IPS-18c (cell line): ENCODE results near the gene SLC9A6.
"Not testable (repeated sequence)": the region's sequence is repeated elsewhere in the genome, so short reads cannot be mapped to it uniquely, and the experiment has no call there.

Source experiments
- H3K4me3 ChIP-seq: 2 replicates; pipeline ENCODE4 v1.7.0; 2013; ENCODE audit warnings: low read depth, mild to moderate bottlenecking, low read length, moderate library complexity; ENCODE audit not compliant: insufficient read depth
- H3K9me3 ChIP-seq: one replicate; pipeline ENCODE4 v1.6.1; 2013; ENCODE audit warnings: mild to moderate bottlenecking, low read length, moderate library complexity; ENCODE audit not compliant: control insufficient read depth, insufficient read depth

The SLC9A6 gene

GRCh38 chrX:136091898-136092297 is 106.7 kb downstream of the SLC9A6 start:
- H3K9me3 ChIP-seq, H3K4me3 ChIP-seq: not testable (repeated sequence)

- Histone ChIP-seq H3K9me3 (peaks cover 5% of the 10 kb centered on the region), H3K4me3 (no peak overlapping the region)
Observed at GRCh38 chrX:136094962-136095361, 109.7 kb downstream of the SLC9A6 start.
